ENCODE results near the gene KIF12. TPM values are rescaled to one million over a fixed set of nuclear protein-coding genes. Genes with fewer than 3 reads are reported as not detected.

KIF12 gene
- total RNA-seq, 4 donors from 2014 or later = 1.5 to 5.4 (median 2.7) TPM

GRCh38 chr9:114126247-114127060 is 27.4 kb upstream of the KIF12 start:
- H3K27ac ChIP-seq = no peak overlapping the region
- DNase-seq = no peak
- no peaks in the 10 kb centered on the region for H3K9me3 ChIP-seq
- no peak overlapping the region for H3K4me3 ChIP-seq
- H3K4me1 ChIP-seq = no peaks in the 10 kb centered on the region
- TF ChIP-seq, protein P1, sequence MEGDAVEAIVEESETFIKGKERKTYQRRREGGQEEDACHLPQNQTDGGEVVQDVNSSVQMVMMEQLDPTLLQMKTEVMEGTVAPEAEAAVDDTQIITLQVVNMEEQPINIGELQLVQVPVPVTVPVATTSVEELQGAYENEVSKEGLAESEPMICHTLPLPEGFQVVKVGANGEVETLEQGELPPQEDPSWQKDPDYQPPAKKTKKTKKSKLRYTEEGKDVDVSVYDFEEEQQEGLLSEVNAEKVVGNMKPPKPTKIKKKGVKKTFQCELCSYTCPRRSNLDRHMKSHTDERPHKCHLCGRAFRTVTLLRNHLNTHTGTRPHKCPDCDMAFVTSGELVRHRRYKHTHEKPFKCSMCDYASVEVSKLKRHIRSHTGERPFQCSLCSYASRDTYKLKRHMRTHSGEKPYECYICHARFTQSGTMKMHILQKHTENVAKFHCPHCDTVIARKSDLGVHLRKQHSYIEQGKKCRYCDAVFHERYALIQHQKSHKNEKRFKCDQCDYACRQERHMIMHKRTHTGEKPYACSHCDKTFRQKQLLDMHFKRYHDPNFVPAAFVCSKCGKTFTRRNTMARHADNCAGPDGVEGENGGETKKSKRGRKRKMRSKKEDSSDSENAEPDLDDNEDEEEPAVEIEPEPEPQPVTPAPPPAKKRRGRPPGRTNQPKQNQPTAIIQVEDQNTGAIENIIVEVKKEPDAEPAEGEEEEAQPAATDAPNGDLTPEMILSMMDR (IDR thresholded peaks at IDR 0.05) = no peak
- no peaks in the 10 kb centered on the region for H3K36me3 ChIP-seq
- intact Hi-C loops (cut with DNase I; ENCODE audit: low total_unique reads) = no loop called here
- no peaks in the 10 kb centered on the region for H3K27me3 ChIP-seq

GRCh38 chr9:114125476-114126013 is 26.5 kb upstream of the KIF12 start:
- H3K27me3 ChIP-seq = no peaks in the 10 kb centered on the region

DNA sequence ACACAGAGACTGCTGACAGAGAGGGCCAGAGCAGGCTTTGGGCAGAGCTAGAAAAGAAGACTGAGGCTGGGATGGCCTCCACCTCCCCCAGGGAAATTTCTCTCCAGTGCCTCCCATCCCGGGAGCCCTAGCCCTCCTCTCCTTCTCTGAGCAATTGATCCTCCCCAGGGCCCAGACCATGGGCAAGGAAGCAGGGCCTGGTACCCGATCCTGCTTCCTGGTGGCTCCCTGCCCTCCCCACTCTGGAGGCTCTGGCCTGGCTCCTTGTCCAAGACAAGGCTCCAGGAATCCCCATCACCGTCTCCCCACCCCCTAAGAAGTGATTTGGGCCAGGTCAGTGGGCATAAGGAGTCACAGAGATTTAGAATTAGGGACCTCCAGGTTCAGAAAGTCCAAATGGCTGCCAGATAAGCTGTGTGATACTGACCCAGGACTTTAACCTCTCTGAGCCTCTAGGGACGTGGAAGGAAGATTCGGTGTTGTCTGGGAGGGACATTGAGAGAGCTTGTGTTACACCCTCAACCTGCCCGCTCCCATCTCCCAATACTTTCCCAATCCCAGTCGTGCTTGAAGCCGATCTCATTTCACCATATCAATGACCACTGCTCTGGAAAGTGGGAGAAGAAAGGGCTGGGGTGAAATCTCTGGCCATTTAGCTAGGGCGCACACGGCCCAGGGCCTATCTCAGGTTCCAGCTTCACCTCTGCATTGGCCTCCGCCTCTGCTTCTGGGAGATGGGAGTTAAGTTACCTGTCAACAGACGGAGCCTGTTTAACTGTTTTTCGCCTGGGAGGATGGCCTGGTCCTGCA is 25.8 kb upstream of the KIF12 start:
- TF ChIP-seq POLR2A (IDR thresholded peaks at IDR 0.05) = no peak
- TF ChIP-seq, protein P1 (IDR thresholded peaks at IDR 0.05) = no peak
- no peak for DNase-seq
- Histone ChIP-seq H3K27me3 (no peaks in the 10 kb centered on the region), H3K4me1 (no peaks in the 10 kb centered on the region), H3K9me3 (no peaks in the 10 kb centered on the region), H3K27ac (no peak overlapping the region), H3K36me3 (no peaks in the 10 kb centered on the region), H3K4me3 (no peak overlapping the region)
- intact Hi-C loops (cut with DNase I; ENCODE audit: low total_unique reads) = no loop called here

More at GRCh38 chr9:114125476-114126013, 26.5 kb upstream of the KIF12 start:
- no peak for DNase-seq
- H3K4me1 ChIP-seq = no peaks in the 10 kb centered on the region
- no peak overlapping the region for H3K27ac ChIP-seq
- no peak for TF ChIP-seq POLR2A (IDR thresholded peaks at IDR 0.05)
- TF ChIP-seq, protein P1 (IDR thresholded peaks at IDR 0.05) = no peak
- H3K9me3 ChIP-seq = no peaks in the 10 kb centered on the region
- H3K36me3 ChIP-seq = no peaks in the 10 kb centered on the region
- no peak overlapping the region for H3K4me3 ChIP-seq
- intact Hi-C loops (cut with DNase I; ENCODE audit: low total_unique reads) = no loop called here

- Histone ChIP-seq H3K9me3 (no peaks in the 10 kb centered on the region), H3K4me1 (no peaks in the 10 kb centered on the region), H3K27ac (no peak overlapping the region), H3K36me3 (no peaks in the 10 kb centered on the region), H3K27me3 (no peaks in the 10 kb centered on the region), H3K4me3 (no peak overlapping the region)
- DNase-seq = no peak
- intact Hi-C loops (cut with DNase I; ENCODE audit: low total_unique reads) = no loop called here
- no peak for TF ChIP-seq POLR2A (IDR thresholded peaks at IDR 0.05)
- TF ChIP-seq, protein P1 (IDR thresholded peaks at IDR 0.05) = no peak
Observed at GRCh38 chr9:114124138-114124537, 25.0 kb upstream of the KIF12 start.
